ENCODE measurements around the gene FNBP1.
"Not testable (repeated sequence)": the region's sequence is repeated elsewhere in the genome, so short reads cannot be mapped to it uniquely, and the experiment has no call there.

Gene FNBP1

GRCh38 chr9:129995409-129996160, 47.4 kb downstream of the FNBP1 start:
- peak in 10 of 58 donors; percentile 10 to 53 (median 16) for DNase-seq

GRCh38 chr9:129994882-129995281, 48.1 kb downstream of the FNBP1 start:
- DNase-seq, result no peak

GRCh38 chr9:129991139-129991538, 51.9 kb downstream of the FNBP1 start:
- DNase-seq, result not testable (repeated sequence)

DNA sequence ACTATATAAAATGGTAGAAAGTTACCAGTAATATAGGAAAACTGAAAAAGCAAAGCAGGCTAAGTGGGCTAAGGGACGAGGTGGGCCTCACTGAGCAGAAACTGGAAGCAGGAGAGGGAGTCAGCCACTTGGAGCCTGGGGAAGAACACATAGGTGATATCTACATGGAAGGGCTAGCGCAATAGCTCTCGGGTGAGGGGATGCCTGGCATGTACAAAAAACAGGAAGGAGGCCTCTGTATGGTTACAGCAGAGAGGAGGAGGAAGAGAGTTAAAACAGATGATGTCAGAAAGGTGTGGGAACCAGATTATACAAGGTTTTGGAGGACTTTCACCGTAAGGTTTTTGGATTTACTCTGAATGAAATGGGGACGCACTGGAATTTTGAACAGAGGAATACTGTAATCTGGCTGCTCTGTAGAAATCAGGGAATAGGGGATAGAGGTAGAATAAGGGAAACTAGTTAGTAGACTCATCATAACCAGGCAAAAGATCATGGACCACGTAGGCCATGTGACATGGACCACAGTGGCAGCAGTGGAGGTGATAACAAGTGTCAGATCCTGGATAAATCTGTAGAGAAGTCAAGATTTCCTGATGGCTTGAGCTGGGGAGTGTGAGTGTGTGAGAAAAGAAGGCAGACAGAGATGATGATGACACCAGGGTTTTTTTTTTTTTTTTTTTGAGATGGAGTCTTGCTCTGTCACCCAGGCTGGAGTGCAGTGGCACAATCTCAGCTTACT, 52.5 kb downstream of the FNBP1 start:
- DNase-seq, result no peak

- no peak for DNase-seq
These were observed 53.2 kb downstream of the FNBP1 start for GRCh38 chr9:129989740-129990139.

DNA sequence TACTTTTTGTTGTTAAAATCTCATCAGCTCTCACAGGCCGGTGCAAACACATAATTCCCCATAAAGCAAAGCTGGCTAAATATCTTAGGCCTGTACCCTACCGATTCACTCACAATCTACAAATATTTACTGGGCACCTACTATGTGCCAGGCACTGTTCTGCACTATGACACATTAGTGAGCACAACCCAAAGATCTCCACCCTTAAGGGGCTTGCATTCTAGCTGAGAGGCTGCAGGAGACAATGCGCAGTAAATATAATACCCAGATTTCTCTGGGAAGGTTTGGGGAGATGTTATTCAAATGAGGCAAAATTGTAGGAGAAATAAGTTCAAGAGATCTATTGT, 53.7 kb downstream of the FNBP1 start:
- no peak for DNase-seq

- DNase-seq, result no peak
These were observed 54.2 kb downstream of the FNBP1 start for GRCh38 chr9:129988607-129989361.

DNA sequence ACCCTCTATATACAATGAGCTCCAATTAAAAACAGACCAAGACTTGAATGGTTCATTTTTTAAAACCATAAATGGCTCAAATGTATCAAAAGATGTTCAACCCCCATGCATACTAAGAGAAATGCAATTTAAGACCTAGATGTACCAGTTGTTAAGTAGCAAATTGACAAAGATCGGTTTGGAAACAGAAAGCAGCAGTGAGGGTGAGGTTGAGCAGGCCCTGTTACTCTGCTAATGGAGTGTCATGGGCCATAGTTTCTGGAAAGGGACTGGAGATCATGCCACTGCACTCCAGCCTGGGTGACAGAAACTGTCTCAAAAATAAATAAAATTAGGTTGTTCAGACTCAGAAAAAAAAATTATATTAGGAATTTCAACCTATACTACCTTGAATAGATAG, 55.0 kb downstream of the FNBP1 start:
- no peak for DNase-seq

GRCh38 chr9:129987047-129987446, 55.9 kb downstream of the FNBP1 start:
- DNase-seq, result no peak

GRCh38 chr9:129984589-129984988, 58.4 kb downstream of the FNBP1 start:
- not testable (repeated sequence) for DNase-seq

DNA sequence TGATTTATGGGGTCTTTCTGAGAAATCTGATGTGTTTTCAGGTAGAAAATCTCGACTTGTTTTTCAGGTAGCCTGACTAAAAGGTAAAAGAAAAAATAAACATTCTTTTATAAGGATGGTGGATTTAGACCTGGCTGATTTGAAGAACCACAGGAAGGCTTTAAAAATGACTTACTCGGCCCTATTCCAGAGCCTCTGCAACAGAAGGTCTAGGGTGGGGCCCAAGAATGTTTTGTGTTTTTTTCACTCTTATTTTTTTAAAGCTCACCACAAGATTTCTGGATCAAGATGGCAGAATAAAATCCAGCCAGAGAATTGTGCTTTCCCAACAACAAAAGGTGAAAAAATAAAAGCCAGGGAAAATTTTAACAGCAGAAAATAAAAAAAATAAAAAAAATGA, 59.1 kb downstream of the FNBP1 start:
- no peak for DNase-seq

GRCh38 chr9:129981180-129981907, 61.6 kb downstream of the FNBP1 start:
- peak in 30 of 58 donors; percentile 4 to 73 (median 46) for DNase-seq

- not testable (repeated sequence) for DNase-seq
These were observed 62.8 kb downstream of the FNBP1 start for GRCh38 chr9:129980224-129980623.

DNA sequence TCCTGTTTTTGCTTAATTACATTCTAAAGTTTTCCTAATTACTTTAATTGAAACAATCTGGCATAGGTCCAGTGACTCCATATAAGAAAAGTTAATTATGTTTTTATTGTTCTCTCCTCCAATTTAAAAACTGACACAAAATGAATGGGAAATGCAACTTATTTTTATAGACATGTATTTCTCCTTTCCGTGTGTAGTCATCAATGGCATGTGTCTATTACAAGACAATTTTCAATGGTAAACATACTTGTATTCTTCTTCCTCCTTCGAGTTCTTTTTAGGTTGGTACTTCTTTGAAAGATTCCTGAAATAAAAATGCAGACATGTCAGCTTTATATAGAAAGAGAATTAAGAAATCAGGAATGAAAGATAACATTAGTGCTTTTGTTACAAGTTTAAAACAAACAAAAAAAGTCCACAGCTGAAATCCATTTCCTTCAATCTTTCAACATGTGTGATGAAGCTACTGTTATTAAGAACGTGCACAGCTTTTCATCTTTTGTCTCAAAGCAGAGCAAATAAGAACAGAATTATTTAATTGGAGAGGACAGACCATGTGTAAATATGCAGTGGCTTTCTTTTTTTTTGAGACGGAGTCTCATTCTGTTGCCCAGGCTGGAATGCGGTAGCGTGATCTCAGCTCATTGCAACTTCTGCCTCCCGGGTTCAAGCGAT, 63.8 kb downstream of the FNBP1 start:
- DNase-seq, result no peak

- no peak for DNase-seq
These were observed 70.2 kb downstream of the FNBP1 start for GRCh38 chr9:129972816-129973215.

GRCh38 chr9:129968690-129969485, 74.1 kb downstream of the FNBP1 start:
- no peak for DNase-seq

DNA sequence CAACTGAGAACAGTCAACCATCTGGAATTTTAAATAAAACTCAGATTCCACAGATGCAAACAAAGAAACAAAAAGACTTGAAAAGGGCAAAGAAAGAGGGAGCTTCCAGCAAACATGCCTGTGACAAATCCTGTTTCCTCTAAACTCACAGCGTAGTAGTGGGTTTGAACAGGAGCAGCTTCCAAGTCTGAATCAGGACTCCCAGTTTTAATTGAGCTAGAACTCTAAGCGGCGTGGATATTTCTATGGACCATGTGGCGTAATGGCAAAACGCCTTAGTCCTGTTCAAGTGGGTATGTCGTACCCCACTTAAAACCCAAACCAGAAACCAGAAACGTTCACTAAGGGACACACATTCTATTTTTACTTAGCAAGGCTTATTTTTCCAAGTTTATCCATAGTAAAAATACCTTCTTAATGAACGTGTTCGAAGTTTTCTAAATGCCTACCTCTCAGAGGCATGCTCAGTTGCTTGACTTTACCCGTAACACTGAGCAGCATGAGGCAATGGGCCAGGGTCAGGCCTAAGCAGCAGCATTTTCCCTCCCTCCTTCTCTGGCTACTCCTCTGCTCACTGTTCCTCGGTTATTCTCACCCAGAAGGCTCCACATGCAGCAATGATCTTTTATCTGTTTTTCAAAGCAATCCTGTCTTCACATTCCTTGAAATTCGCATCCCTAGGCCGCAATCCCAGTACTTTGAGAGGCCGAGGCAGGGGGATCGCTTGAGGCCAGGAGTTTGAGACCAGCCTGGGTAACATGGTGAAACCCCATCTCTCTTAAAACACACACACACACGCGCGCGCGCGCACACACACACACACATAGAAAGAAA, 77.9 kb downstream of the FNBP1 start:
- peak in 5 of 58 donors; percentile 4 to 38 (median 28) for DNase-seq

DNA sequence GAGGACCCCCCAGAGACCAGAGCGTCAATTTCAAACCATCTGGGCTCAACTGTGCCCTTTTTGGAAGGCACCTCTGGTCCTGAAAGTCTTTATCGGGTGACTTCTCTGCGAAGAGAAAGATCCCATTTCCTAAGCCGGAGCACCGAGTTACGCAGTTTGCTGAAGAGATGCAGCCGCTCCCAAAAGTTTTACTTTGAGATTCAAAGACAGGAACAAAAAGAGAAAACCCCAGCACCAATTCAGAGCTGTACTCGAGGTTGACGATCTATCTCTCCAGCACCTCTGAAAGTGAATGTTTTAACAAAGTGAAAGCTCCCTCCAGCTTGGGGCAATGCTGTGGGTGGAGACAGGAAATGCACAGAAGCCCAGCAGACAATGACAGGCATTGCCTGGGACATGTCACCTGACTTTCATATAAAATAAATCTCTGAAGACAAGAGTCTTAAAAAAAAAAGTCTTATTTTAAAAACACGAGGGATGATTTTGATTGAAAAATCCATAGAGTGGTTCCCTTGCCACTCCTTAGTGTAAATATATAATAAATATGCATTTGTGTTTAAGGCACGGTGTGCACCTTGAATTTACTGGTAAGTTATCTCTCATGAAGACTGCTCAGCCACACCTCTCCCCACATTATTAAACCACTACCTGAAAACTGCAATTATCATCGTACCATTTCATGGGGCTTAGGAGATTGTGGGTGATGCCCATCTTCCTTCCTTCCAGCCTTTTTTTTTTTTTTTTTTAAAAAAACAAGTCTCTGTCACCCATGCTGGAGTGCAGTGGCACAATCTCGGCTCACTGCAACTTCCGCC, 79.9 kb downstream of the FNBP1 start:
- peak in 4 of 58 donors; percentile 23 to 44 (median 33) for DNase-seq

Data from anterior cingulate cortex (tissue), 58 donors.